Transverse colon (tissue), 4 donors: ENCODE results near the gene PUSL1.

Experiments
- EP300 ChIP-seq: sonication (generic); formaldehyde crosslinking; IDR thresholded peaks from one replicate; pipeline ENCODE4 v1.6.1; 2017; ENCODE audit warnings: antibody characterized with exemption, low read depth
- POLR2AphosphoS5 ChIP-seq, 3 donors: sonication (generic); formaldehyde crosslinking; IDR thresholded peaks; one replicate each; pipeline ENCODE4 v1.6.1; 2016; ENCODE audit warnings: antibody characterized with exemption in 3 of 3
- TF ChIP-seq, protein P1 (sequence below), 5 experiments: fragments of 200-600 bp in 3 of 5; fragments of 450-650 bp in 2 of 5; sonication (generic) in 3 of 5; IDR thresholded peaks; 1 replicate in 2 of 5; 2 replicates in 3 of 5; pipeline ENCODE4 v1.5.1; 2016 to 2017; ENCODE audit warnings: antibody characterized with exemption in 5 of 5, inconsistent platforms in 3 of 5, mild to moderate bottlenecking in 2 of 5, moderate library complexity in 1 of 5

DNA sequence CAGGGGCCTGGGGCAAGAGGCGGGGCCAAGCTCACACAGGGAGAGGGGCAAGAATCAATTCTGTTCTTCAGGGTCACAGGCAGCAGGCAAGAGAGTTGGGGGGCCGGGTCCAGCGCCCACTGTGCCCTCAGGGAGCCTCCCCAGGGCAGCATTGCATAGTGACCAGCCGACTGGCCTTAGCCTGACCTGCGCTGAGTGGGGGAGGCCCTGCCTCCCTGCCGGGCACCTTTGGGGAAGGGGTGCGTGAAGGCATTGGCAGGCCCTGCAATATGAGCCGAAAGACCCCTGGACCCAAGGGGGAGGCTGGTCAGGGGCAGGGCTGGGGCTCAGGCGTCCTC is 16.0 kb upstream of the PUSL1 start:
- TF ChIP-seq, protein P1, sequence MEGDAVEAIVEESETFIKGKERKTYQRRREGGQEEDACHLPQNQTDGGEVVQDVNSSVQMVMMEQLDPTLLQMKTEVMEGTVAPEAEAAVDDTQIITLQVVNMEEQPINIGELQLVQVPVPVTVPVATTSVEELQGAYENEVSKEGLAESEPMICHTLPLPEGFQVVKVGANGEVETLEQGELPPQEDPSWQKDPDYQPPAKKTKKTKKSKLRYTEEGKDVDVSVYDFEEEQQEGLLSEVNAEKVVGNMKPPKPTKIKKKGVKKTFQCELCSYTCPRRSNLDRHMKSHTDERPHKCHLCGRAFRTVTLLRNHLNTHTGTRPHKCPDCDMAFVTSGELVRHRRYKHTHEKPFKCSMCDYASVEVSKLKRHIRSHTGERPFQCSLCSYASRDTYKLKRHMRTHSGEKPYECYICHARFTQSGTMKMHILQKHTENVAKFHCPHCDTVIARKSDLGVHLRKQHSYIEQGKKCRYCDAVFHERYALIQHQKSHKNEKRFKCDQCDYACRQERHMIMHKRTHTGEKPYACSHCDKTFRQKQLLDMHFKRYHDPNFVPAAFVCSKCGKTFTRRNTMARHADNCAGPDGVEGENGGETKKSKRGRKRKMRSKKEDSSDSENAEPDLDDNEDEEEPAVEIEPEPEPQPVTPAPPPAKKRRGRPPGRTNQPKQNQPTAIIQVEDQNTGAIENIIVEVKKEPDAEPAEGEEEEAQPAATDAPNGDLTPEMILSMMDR (IDR thresholded peaks at IDR 0.05) = no peak
- no peak for TF ChIP-seq POLR2AphosphoS5 (IDR thresholded peaks at IDR 0.05)
- TF ChIP-seq EP300 = no peak
